PC-3 (cell line): ENCODE results near the gene MEST. TPM values are rescaled to one million over a fixed set of nuclear protein-coding genes. Genes with fewer than 3 reads are reported as not detected.

Experiments used
- ATAC-seq: fragments of 200-7000 bp; cut with Tn5 transposase; 2 replicates; pipeline ENCODE4 v1.9.1; 2020; ENCODE audit warnings: mild to moderate bottlenecking, moderate library complexity
- BruUV-seq: library from RNA; stranded (reverse); fragments of 400-500 nt; replicated peaks from 2 replicates; lab custom pipeline; 2021; lab: Mats Ljungman, UMichigan
- CTCF ChIA-PET: fragments of 300-600 bp; sonication (Branson Sonifier 250); formaldehyde crosslinking; loops from one replicate; lab custom pipeline; 2022; ENCODE audit warnings: antibody characterized with exemption; lab: Charles Lee
- POLR2A ChIA-PET: fragments of 300-600 bp; sonication (Branson Sonifier 250); formaldehyde crosslinking; loops from one replicate; lab custom pipeline; 2022; ENCODE audit warnings: antibody characterized with exemption; ENCODE audit not compliant: unreplicated experiment; lab: Charles Lee
- DNase-seq: peaks from one replicate; pipeline ENCODE4 v3.0.0-alpha.2; 2015
- H2AFZ ChIP-seq: fragments of 300-600 bp; sonication (generic); 2 replicates; pipeline ENCODE4 v1.6.0; 2016; ENCODE audit warnings: antibody characterized with exemption, low read length
- H3F3A ChIP-seq: fragments of 300-600 bp; sonication (generic); one replicate; pipeline ENCODE4 v1.6.0; 2017; ENCODE audit warnings: antibody characterized with exemption, low read length, control low read depth, mild to moderate bottlenecking; ENCODE audit not compliant: unreplicated experiment
- H3K27ac ChIP-seq: fragments of 300-600 bp; sonication (generic); 2 replicates; pipeline ENCODE4 v1.5.1; 2016; ENCODE audit warnings: mild to moderate bottlenecking, low read length
- H3K27me3 ChIP-seq: fragments of 300-600 bp; sonication (generic); 2 replicates; pipeline ENCODE4 v1.6.1; 2016; ENCODE audit warnings: low read length, mixed read lengths
- H3K36me3 ChIP-seq: fragments of 300-600 bp; sonication (generic); 2 replicates; pipeline ENCODE4 v1.6.1; 2016; ENCODE audit warnings: low read depth, mixed run types, low read length, mixed read lengths
- H3K4me1 ChIP-seq: fragments of 300-600 bp; sonication (generic); 2 replicates; pipeline ENCODE4 v1.5.1; 2016; ENCODE audit warnings: low read length; ENCODE audit not compliant: insufficient read depth
- H3K4me2 ChIP-seq: fragments of 300-600 bp; sonication (generic); 2 replicates; pipeline ENCODE4 v1.6.0; 2016; ENCODE audit warnings: low read length
- H3K4me3 ChIP-seq: fragments of 300-600 bp; sonication (generic); 2 replicates; pipeline ENCODE4 v1.5.1; 2016; ENCODE audit warnings: mild to moderate bottlenecking, low read length, mixed read lengths
- H3K79me2 ChIP-seq: fragments of 300-600 bp; sonication (generic); 2 replicates; pipeline ENCODE4 v1.6.1; 2017; ENCODE audit warnings: low read length, mixed read lengths
- H3K9ac ChIP-seq: fragments of 300-600 bp; sonication (generic); 2 replicates; pipeline ENCODE4 v1.6.0; 2016; ENCODE audit warnings: mild to moderate bottlenecking, low read length
- H3K9me2 ChIP-seq: fragments of 300-600 bp; sonication (generic); replicated peaks from 2 replicates; pipeline ENCODE4 v1.6.1; 2016; ENCODE audit warnings: mixed run types, low read length, mixed read lengths
- H3K9me3 ChIP-seq: fragments of 300-600 bp; sonication (generic); 2 replicates; pipeline ENCODE4 v1.6.1; 2016; ENCODE audit warnings: low read length, mixed read lengths
- H4K20me1 ChIP-seq: fragments of 300-600 bp; sonication (generic); 2 replicates; pipeline ENCODE4 v1.6.1; 2016; ENCODE audit warnings: low read length, mixed read lengths
- EZH2 ChIP-seq: fragments of 300-600 bp; sonication (generic); IDR thresholded peaks from one replicate; pipeline ENCODE4 v1.6.1; 2017; ENCODE audit warnings: antibody characterized with exemption, mild to moderate bottlenecking, low read length; ENCODE audit not compliant: unreplicated experiment
- EZH2phosphoT487 ChIP-seq: fragments of 300-600 bp; sonication (generic); IDR thresholded peaks from 2 replicates; pipeline ENCODE4 v1.6.1; 2018; ENCODE audit warnings: mild to moderate bottlenecking, antibody characterized with exemption, low read length, borderline replicate concordance
- intact Hi-C: fragments of 100-400 bp; cut with micrococcal nuclease; formaldehyde crosslinking; loops from 2 replicates; pipeline ENCODE4 v1.9.0; 2023
- total RNA-seq: library from RNA; depleted of rRNA; stranded (reverse); fragments of >200 nt; gene quantifications from 2 replicates; pipeline ENCODE4 v1.2.3, GENCODE V29; 2014
- TF ChIP-seq, protein P1 (sequence below): fragments of 300-600 bp; sonication (generic); conservative IDR thresholded peaks from 2 replicates; pipeline ENCODE4 v1.5.1; 2017; ENCODE audit warnings: antibody characterized with exemption, low read depth, mild to moderate bottlenecking, low read length

The MEST gene
- total RNA-seq, 1 experiment from 2014 or later: 25.2 TPM

DNA sequence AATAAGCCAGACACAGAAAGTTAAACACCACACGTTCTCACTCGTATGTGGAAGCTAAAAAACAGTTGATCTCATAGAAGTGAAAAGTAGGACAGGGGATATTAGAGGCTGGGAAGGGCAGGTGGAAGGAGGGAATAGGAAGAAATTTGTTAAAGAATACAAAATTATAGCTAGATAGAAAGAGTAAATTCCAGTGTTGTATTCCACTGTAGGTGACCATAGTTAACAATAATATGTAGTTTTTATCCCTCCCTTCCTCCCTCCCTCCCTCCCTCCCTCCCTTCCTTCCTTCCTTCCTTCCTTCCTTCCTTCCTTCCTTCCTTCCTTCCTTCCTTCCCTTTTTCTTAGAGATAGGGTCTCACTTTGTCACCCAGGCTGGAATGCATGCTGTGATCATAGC is 19.9 kb upstream of the MEST start:
- Histone ChIP-seq H2AFZ (no peak overlapping the region), H3K79me2 (no peaks in the 10 kb centered on the region), H3K27me3 (no peaks in the 10 kb centered on the region), H3F3A (no peaks in the 10 kb centered on the region), H4K20me1 (no peaks in the 10 kb centered on the region), H3K27ac (no peak overlapping the region), H3K9ac (no peak overlapping the region), H3K4me2 (no peak overlapping the region), H3K36me3 (no peaks in the 10 kb centered on the region), H3K9me3 (no peaks in the 10 kb centered on the region), H3K9me2 (no peaks in the 10 kb centered on the region), H3K4me1 (peaks cover 17% of the 10 kb centered on the region), H3K4me3 (no peak overlapping the region)
- BruUV-seq: no TSS peak
- DNase-seq (no peak), ATAC-seq (no peak)
- ChIA-PET CTCF (no interaction called here), POLR2A (no interaction called here)
- TF ChIP-seq EZH2: no peak
- TF ChIP-seq, protein P1, sequence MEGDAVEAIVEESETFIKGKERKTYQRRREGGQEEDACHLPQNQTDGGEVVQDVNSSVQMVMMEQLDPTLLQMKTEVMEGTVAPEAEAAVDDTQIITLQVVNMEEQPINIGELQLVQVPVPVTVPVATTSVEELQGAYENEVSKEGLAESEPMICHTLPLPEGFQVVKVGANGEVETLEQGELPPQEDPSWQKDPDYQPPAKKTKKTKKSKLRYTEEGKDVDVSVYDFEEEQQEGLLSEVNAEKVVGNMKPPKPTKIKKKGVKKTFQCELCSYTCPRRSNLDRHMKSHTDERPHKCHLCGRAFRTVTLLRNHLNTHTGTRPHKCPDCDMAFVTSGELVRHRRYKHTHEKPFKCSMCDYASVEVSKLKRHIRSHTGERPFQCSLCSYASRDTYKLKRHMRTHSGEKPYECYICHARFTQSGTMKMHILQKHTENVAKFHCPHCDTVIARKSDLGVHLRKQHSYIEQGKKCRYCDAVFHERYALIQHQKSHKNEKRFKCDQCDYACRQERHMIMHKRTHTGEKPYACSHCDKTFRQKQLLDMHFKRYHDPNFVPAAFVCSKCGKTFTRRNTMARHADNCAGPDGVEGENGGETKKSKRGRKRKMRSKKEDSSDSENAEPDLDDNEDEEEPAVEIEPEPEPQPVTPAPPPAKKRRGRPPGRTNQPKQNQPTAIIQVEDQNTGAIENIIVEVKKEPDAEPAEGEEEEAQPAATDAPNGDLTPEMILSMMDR: no peak
- TF ChIP-seq EZH2phosphoT487: no peak
- intact Hi-C loops: no loop called here

DNA sequence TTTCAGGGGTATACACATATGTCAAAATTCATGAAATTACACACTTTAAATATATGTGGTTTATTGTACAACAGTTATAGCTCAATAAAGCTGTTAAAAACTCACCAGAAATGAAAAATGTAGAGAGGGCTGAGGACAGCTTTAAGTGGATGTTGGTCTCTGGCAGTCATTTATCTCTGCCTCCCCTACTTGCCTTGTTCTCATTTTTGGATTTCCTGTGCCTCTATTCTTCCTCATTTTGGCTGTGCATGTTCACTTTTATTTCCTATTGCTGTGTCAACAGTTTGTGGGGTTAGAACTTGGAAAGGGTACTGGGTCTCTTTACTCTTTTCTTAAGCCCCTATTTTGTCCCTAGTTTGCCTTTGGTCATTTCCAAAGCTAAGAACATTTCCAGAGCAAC is 18.6 kb upstream of the MEST start:
- Histone ChIP-seq H2AFZ (no peak overlapping the region), H3K9me3 (peaks cover 8% of the 10 kb centered on the region; the same call in 1 of the 2 replicates), H3F3A (no peaks in the 10 kb centered on the region), H3K4me3 (no peak overlapping the region), H3K27me3 (no peaks in the 10 kb centered on the region), H4K20me1 (no peaks in the 10 kb centered on the region), H3K9me2 (no peaks in the 10 kb centered on the region), H3K4me2 (no peak overlapping the region), H3K4me1 (peaks cover 9% of the 10 kb centered on the region), H3K36me3 (no peaks in the 10 kb centered on the region; the same call in 1 of the 2 replicates), H3K9ac (no peak overlapping the region), H3K79me2 (no peaks in the 10 kb centered on the region), H3K27ac (no peak overlapping the region)
- DNase-seq: no peak
- intact Hi-C loops: no loop called here
- ChIA-PET CTCF (no interaction called here), POLR2A (no interaction called here)
- ATAC-seq: no peak
- TF ChIP-seq, protein P1: no peak
- TF ChIP-seq EZH2phosphoT487 (no peak), EZH2 (no peak)
- no TSS peak for BruUV-seq

DNA sequence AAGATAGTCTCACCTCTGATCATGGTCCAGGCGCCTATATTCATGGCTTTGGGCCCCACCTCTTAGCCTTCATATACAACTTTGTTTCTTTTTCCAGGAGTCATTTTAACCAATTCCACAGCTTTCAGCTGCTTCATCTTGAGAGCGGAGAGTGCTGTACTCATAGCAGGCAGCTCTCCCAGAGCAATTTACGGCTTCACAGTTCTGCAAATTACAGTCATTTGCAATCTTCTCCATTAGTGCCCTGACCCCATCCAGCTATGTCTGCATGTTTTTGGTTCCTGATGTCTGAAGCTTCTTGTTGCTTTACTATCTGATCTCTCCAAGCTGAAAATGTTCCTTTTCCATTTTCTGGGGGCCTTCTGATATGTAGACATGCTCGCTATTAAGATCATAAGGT is 18.0 kb upstream of the MEST start:
- Histone ChIP-seq H3K9me2 (no peaks in the 10 kb centered on the region), H3K27ac (no peak overlapping the region), H3K4me1 (peaks cover 3% of the 10 kb centered on the region), H3K36me3 (no peaks in the 10 kb centered on the region; the same call in 1 of the 2 replicates), H3K9me3 (peaks cover 8% of the 10 kb centered on the region; the same call in 1 of the 2 replicates), H3K4me3 (no peak overlapping the region), H4K20me1 (no peaks in the 10 kb centered on the region), H2AFZ (no peak overlapping the region), H3F3A (no peaks in the 10 kb centered on the region), H3K27me3 (no peaks in the 10 kb centered on the region), H3K79me2 (no peaks in the 10 kb centered on the region), H3K4me2 (no peak overlapping the region), H3K9ac (no peak overlapping the region)
- DNase-seq (no peak), ATAC-seq (no peak)
- ChIA-PET CTCF (no interaction called here), POLR2A (no interaction called here)
- BruUV-seq: no TSS peak
- intact Hi-C loops: no loop called here
- TF ChIP-seq, protein P1: no peak
- TF ChIP-seq EZH2 (no peak), EZH2phosphoT487 (no peak)
